ENCODE results near the gene SPART. TPM values are rescaled to one million over a fixed set of nuclear protein-coding genes. Genes with fewer than 3 reads are reported as not detected.

SPART gene
- total RNA-seq, 3 donors from 2014 or later (not counting 1 experiment from before 2014, with no cell fraction given): 29.2 to 31.2 (median 30.6) TPM

DNA sequence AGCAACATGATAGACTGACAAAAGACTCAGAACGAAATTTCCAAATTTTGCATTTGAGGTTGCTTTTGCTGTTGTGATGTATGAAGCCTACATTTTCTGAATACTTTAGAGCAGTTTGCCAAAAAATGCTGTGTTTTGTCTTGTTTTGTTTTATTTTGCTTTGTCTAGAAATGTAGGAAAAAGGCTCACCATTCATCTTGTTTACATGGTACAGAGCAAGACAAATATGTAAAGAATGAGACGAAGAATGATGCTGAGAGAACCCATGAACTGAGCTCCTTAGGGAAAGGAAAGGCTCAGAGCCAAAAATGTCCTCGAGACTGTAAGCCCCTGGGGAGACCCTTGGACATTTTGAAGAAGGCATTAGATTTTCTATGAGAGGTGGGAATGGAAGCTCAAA is 6.8 kb upstream of the SPART start:
- H3K36me3 Mint-ChIP-seq: no peaks in the 10 kb centered on the region
- Histone ChIP-seq H3K27me3 (ENCODE audit: control insufficient read depth, insufficient read depth, low read length) (no peaks in the 10 kb centered on the region), H3K9me3 (ENCODE audit: control insufficient read depth, insufficient read depth, low read length) (no peaks in the 10 kb centered on the region), H3K4me3 (ENCODE audit: low read length) (no peak overlapping the region), H3K4me1 (ENCODE audit: control insufficient read depth, insufficient read depth, low read length) (no peaks in the 10 kb centered on the region), H3K27ac (ENCODE audit: low read length) (no peak overlapping the region), H3K36me3 (ENCODE audit: control insufficient read depth, insufficient read depth, low read length) (no peaks in the 10 kb centered on the region)
- no peak for DNase-seq
- H3K9me3 Mint-ChIP-seq: no peaks in the 10 kb centered on the region
- ATAC-seq: no peak
- no peak overlapping the region for H3K4me3 Mint-ChIP-seq
- H3K4me1 Mint-ChIP-seq: no peaks in the 10 kb centered on the region
- TF ChIP-seq, protein P1, sequence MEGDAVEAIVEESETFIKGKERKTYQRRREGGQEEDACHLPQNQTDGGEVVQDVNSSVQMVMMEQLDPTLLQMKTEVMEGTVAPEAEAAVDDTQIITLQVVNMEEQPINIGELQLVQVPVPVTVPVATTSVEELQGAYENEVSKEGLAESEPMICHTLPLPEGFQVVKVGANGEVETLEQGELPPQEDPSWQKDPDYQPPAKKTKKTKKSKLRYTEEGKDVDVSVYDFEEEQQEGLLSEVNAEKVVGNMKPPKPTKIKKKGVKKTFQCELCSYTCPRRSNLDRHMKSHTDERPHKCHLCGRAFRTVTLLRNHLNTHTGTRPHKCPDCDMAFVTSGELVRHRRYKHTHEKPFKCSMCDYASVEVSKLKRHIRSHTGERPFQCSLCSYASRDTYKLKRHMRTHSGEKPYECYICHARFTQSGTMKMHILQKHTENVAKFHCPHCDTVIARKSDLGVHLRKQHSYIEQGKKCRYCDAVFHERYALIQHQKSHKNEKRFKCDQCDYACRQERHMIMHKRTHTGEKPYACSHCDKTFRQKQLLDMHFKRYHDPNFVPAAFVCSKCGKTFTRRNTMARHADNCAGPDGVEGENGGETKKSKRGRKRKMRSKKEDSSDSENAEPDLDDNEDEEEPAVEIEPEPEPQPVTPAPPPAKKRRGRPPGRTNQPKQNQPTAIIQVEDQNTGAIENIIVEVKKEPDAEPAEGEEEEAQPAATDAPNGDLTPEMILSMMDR (IDR thresholded peaks at IDR 0.05): no peak
- H3K27ac Mint-ChIP-seq: no peak overlapping the region
- whole genome bisulfite sequencing (ENCODE audit: insufficient coverage): 85% methylated on average over 3 of the region's 3 CpGs
- intact Hi-C loops (cut with micrococcal nuclease): no loop called here
- peaks cover 6 to 7% of the 10 kb centered on the region in 2 donors for H3K27me3 Mint-ChIP-seq (ENCODE audit: low read depth in 2 of 2)

DNA sequence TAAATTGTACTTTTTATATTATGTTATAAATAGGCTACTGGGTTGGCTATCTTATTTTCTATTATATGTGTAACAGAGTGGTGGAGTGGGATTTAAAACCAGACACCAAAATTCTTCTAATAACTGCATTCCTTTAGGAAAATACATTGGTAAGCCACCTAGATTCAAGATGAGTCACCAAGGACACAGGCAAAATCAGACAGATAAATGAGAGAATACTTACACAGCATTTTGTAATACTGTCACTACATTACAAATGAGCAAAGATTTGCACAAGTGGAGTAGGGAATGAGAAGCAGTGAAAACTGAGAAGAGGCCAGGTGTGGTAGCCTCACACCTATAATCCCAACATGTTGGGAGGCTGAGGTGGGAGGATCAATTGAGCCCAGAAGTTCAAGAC is 6.2 kb upstream of the SPART start:
- H3K27me3 ChIP-seq (ENCODE audit: control insufficient read depth, insufficient read depth, low read length): no peaks in the 10 kb centered on the region
- no peak overlapping the region for H3K4me3 Mint-ChIP-seq
- H3K36me3 Mint-ChIP-seq: no peaks in the 10 kb centered on the region

DNA sequence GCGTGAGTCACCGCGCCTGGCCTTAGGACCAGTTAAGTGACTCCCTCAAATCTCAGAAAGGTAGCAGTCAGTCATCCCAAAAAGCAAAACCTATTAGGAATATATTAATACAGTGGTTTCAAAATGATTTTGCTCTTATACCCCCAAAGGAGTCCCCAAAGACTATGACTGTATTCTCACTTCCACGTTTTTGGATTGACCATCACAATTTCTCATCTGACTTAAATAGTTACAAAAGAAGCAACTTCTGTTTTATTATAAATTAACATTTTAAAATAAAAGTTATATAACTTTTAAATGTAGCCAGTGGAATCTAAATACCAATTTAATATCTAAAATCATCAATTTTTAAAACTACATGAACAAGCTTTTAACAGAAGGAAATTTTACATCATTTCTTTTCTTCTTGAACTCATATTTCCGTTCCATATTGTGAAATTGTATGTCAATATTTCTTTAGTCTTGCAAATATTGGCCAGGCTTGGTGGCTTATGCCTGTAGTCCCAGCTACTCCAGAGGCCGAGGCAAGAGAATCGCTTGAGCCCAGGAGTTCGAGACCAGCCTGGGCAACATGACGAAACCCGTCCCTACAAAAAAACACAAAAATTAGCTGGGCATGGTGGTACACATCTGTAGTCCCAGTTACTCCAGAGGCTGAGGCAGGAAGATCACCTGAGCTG is 1.5 kb upstream of the SPART start:
- TF ChIP-seq, protein P1 (IDR thresholded peaks at IDR 0.05): no peak
- H3K27ac Mint-ChIP-seq: peak overlapping the region in 1 of 2 donors; percentile 98
- no peaks in the 10 kb centered on the region for H3K36me3 ChIP-seq (ENCODE audit: control insufficient read depth, insufficient read depth, low read length)
- H3K4me1 Mint-ChIP-seq: peaks cover 29 to 30% of the 10 kb centered on the region in 2 donors
- no peak overlapping the region for H3K27ac ChIP-seq (ENCODE audit: low read length)
- 92% methylated on average over 8 of the region's 10 CpGs for WGBS (ENCODE audit: insufficient coverage)
- peaks cover 8% of the 10 kb centered on the region for H3K4me1 ChIP-seq (ENCODE audit: control insufficient read depth, insufficient read depth, low read length)
- H3K27me3 ChIP-seq (ENCODE audit: control insufficient read depth, insufficient read depth, low read length): no peaks in the 10 kb centered on the region
- no peaks in the 10 kb centered on the region for H3K36me3 Mint-ChIP-seq
- intact Hi-C loops (cut with micrococcal nuclease): loop anchor here (2.0 to 5.0 kb wide), 3 partner anchors 50 to 720 kb away; partner anchors contain the start of gene CCDC169
- no peaks in the 10 kb centered on the region for H3K9me3 Mint-ChIP-seq
- H3K9me3 ChIP-seq (ENCODE audit: control insufficient read depth, insufficient read depth, low read length): no peaks in the 10 kb centered on the region
- no peak overlapping the region for H3K4me3 ChIP-seq (ENCODE audit: low read length)
- ATAC-seq (no peak), DNase-seq (no peak)
- H3K4me3 Mint-ChIP-seq: no peak overlapping the region
- peaks cover 0 to 5% of the 10 kb centered on the region in 2 donors for H3K27me3 Mint-ChIP-seq (ENCODE audit: low read depth in 2 of 2)

More for the DNA sequence above, 6.2 kb upstream of the SPART start:
- TF ChIP-seq, protein P1 (IDR thresholded peaks at IDR 0.05): no peak
- no peak overlapping the region for H3K27ac Mint-ChIP-seq
- H3K4me1 Mint-ChIP-seq: no peaks in the 10 kb centered on the region
- peaks cover 0 to 7% of the 10 kb centered on the region in 2 donors for H3K27me3 Mint-ChIP-seq (ENCODE audit: low read depth in 2 of 2)
- peaks cover under 1% of the 10 kb centered on the region for H3K4me1 ChIP-seq (ENCODE audit: control insufficient read depth, insufficient read depth, low read length)
- no peak for ATAC-seq
- H3K9me3 ChIP-seq (ENCODE audit: control insufficient read depth, insufficient read depth, low read length): no peaks in the 10 kb centered on the region
- no peak for DNase-seq
- H3K9me3 Mint-ChIP-seq: no peaks in the 10 kb centered on the region
- H3K36me3 ChIP-seq (ENCODE audit: control insufficient read depth, insufficient read depth, low read length): no peaks in the 10 kb centered on the region
- H3K4me3 ChIP-seq (ENCODE audit: low read length): no peak overlapping the region
- intact Hi-C loops (cut with micrococcal nuclease): no loop called here
- no peak overlapping the region for H3K27ac ChIP-seq (ENCODE audit: low read length)
